ENCODE measurements around the gene COLQ.

- TF ChIP-seq POLR2A (IDR thresholded peaks at IDR 0.05) (no peak), CTCF (IDR thresholded peaks at IDR 0.05) (no peak)
Observed at GRCh38 chr3:15456321-15456720, 65.2 kb downstream of the COLQ start.
